ENCODE measurements around the gene ZNF219.

DNA sequence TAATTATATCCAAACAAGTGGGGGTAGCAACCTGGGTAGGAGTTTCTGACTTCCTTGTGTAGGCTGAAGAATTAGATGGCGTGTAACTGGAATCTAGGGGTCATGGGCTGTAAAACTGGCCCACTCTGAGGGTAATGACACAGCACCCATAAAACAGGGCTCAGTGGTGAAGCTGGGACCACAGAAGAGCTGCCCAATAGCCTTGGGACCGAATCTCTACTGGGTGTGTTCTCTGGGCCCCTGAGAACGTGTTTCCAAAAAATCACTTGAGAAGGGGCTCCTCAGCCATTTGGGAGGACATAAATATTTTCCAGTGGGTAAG, 37.1 kb downstream of the ZNF219 start:
- TF ChIP-seq EZH2 (IDR thresholded peaks at IDR 0.05; ENCODE audit: borderline replicate concordance, insufficient read depth, low read depth, low read length, poor library complexity, severe bottlenecking) = no peak
- TF ChIP-seq, protein P1, sequence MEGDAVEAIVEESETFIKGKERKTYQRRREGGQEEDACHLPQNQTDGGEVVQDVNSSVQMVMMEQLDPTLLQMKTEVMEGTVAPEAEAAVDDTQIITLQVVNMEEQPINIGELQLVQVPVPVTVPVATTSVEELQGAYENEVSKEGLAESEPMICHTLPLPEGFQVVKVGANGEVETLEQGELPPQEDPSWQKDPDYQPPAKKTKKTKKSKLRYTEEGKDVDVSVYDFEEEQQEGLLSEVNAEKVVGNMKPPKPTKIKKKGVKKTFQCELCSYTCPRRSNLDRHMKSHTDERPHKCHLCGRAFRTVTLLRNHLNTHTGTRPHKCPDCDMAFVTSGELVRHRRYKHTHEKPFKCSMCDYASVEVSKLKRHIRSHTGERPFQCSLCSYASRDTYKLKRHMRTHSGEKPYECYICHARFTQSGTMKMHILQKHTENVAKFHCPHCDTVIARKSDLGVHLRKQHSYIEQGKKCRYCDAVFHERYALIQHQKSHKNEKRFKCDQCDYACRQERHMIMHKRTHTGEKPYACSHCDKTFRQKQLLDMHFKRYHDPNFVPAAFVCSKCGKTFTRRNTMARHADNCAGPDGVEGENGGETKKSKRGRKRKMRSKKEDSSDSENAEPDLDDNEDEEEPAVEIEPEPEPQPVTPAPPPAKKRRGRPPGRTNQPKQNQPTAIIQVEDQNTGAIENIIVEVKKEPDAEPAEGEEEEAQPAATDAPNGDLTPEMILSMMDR (IDR thresholded peaks at IDR 0.05) = no peak
